Putamen (tissue), 1 donor: ENCODE results near the gene MAN2B2.

Experiments
- DNase-seq: peaks from one replicate; pipeline ENCODE4 v3.0.0-alpha.2; 2016; ENCODE audit warnings: low spot score

The MAN2B2 gene

DNA sequence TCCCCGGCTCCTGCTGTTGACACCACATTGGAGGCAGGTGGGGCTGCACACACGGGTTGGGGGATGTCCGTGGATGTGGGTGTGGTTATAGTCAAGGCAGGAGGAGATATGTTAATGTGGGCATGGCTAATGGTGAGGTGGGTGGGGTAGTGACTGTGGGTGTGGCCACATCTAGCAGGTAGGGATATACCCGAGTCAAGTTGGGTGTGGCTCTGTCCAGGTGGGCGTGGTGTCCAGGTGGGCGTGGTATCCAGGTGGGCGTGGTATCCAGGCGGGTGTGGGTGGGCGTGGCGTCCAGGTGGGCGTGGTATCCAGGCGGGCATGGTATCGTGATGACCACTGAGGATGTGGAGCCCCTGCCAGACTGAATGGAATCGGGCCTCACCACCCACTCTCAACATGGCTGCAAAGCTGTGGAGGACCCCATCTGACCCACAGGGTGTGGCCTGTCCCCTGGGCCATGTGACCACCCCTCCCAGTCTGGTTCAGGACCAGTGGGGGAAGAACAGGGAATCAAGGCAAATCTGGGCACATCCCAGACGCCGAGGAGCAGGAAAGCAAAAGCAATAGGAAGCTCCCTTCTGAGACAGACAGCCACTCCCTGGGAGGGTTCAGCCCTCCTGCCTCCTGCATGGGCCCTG, 21.0 kb downstream of the MAN2B2 start:
- no peak for DNase-seq

DNA sequence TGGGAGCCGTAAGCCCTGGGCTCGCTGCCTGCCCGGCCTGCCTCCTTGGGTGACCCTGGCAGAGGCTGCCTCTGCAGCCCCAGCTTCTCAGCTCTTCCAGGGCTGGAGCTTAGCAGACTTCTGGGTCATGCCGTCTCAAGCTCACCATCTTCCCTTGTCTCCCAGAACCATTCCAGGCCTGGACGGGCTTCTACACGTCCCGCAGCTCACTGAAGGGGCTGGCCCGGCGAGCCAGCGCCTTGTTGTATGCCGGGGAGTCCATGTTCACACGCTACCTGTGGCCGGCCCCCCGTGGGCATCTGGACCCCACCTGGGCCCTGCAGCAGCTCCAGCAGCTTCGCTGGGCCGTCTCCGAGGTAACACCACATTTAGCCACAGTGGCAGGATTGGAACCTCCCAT, 22.0 kb downstream of the MAN2B2 start:
- no peak for DNase-seq

DNA sequence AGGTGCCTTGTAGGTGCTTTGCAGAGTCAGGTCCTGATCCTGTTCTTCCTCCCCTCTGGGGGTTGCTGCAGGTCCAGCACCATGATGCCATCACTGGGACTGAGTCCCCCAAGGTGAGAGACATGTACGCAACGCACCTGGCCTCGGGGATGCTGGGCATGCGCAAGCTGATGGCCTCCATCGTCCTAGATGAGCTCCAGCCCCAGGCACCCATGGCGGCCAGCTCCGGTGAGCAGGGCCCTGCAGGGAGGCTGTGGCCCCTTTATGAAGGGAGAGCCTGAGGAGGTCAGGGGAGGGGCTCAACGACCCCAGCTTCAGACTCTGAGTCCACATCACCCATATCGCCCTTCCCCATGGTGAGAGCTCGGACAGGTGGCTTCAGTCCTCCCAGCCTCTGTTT, 23.1 kb downstream of the MAN2B2 start:
- no peak for DNase-seq

DNA sequence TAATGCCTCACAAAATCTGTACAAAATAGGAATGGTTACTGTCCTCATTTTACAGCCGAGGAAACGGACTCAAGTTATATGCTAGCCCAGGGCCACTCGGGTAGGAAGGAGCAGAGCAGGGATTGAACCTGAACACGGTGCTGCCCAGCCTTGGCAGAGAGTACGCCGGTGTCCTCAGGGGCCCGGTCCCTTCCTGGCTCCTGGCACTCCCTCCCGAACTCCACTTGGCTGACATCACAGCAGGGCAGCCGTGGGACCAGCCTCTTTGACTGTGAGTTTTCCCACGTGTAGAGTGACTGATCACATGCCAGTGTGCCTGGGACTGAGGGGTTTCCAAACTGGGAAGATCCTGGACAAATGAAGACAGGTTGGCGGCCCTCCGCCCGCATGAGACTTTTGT, 23.7 kb downstream of the MAN2B2 start:
- no peak for DNase-seq

DNA sequence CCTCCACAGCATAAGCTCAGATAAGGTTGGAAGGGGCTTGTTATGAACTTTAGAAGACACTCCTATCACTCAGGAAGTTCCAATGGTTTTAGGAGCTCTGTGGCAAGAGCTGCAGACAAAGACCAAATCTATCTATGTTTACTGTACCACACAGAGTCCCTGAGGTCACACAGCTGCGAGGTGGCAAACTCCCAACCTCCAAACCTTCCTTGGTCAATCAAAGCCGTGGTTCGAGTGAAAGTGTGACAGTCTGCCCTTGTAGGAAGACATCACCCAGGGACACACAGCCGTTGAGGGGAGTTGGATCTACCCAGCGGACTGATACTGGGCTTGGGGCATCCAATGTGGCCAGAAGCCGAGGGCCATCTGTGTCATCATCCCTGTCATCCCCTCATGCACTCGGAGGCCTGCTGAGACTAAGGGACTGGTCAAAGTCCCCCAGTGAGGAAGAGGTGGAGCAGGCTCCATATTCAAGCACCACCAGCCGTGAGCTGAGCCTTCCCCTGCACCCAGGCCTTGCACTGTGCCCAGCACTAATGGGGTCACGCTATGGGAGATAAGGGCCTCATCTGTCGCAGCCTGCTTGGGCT, 26.8 kb downstream of the MAN2B2 start:
- no peak for DNase-seq

DNA sequence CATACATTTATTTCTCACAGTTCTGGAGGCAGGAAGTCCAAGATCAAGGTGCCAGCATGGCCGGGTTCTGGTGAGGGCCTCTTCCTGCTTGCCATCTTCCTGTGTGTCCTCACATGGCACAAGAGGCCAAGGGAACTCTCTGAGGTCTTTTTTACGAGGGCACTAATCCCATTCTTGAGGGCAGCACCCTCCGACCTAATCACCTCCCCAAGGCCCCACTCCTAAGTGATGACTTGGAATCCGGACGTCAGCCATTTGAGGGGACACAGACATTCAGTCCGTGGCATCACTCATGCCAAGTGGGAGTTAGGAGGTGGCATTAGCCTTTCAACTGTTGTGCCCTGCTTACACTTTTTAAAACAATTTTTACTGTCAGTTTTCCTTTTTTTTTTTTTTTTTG, 27.3 kb downstream of the MAN2B2 start:
- no peak for DNase-seq

DNA sequence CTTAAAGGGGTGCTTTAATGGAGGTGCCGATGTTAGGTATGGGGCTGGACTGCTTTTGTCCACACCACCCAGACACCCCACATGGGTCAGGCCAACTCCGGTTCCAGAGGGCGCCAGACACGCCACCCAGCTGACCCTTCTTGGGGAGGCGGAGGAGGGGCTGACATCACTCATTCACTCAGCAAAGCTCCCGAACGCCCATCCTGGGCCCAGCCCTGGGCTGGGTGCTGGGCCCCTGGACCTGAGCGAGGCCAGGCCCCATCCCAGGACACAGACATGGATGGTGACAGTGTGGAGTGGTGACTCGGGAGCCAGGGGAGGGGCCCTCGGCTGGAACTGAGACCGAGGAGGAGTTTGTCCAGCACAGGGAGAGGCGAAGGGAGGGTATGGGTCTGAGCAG, 28.1 kb downstream of the MAN2B2 start:
- no peak for DNase-seq

DNA sequence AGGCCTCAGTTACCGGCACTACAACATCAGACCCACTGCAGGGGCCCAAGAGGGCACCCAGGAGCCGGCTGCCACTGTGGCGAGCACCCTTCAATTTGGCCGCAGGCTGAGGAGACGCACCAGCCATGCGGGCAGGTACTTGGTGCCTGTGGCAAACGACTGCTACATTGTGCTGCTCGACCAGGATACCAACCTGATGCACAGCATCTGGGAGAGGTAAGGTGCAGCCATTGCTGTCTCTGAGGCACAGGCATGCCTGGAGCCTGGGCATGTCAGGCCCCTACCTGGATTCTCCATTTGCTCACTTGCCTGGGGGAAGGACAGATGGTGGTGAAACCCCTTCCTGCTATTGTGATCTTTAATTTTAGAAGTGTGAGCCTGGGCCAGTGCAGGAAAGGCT, 30.1 kb downstream of the MAN2B2 start:
- DNase-seq, result no peak

DNA sequence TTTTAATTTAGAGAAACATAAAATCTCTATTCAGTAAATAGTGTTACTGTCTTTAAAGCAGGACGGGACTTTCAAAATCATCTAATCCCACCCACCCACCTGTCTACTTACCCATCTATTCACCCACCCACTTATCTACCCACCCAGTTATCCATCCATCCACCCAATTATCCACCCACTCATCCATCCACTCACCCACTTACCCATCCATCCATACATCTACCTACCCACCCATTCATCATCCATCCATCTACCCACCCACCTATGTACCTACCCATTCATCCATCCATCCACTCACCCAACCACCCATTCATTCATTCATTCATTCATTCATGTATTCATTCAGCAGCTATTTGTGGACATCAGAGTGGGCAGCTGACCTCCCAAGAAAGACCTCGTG, 30.6 kb downstream of the MAN2B2 start:
- DNase-seq, result no peak

DNA sequence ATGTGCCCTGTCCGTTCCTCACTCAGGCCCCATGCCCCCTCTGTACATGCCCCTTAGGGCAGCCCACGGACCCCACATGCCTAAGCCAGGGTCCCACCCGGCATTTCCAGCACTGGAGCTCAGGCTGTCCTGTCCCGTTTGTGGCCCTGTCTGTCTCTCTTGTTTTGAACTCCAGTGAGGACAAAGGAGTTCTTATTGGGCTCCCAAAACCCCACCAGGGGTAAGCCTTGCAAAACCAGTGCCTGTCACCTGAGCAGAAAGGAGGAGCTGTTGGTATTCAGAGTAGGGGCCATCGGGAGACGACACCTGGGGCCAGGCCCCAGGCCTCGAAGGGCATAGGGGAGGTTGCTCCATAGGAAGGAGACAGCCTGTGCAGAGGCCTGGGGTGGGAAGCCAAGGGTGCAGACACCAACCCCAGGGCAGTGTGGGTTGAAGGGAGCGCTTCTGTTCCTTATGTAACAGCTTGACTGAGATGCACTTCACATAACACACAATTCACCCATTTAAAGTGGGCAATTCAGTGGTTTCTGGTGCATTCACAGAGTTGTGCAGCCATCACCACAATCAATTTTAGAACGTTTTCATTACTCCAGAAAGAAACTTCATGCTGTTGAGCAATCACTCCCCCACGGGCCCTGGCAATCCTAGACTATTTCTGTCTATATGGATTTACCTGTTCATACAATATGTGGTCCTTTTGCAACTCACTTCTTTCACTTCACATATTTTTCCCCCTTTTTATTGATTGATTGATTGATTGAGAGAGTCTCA, 31.7 kb downstream of the MAN2B2 start:
- peak; percentile 53 for DNase-seq

DNA sequence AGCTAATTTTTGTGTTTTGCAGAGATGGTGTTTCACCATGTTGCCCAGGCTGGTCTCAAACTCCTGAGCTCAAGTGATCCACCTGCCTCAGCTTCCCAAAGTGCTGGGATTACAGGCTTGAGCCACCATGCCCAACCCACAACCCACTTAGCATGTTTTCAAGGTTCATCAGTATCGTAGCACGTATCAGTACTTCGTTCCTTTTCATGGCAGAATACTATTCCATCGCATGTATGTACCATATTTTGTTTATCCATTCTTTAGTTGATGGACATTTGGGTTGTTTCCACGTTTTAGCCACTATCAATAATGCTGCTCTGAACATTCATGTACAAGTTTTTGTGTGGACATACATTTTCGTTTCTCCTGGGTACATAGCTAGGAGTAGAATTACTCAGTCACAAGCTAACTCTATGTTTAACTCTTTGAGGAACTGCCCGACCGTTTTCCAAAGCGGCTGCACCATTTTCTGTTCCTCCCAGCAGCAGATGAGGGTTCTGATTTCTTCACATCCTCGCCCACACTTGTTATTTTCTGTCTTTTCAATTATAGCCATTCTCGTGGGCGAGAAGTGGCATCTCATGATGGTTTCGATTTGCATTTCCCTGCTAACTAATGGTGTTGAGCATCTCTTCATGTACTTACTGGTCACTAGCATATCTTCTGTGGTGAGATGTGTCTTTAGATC, 32.5 kb downstream of the MAN2B2 start:
- peak; percentile 49 for DNase-seq

DNA sequence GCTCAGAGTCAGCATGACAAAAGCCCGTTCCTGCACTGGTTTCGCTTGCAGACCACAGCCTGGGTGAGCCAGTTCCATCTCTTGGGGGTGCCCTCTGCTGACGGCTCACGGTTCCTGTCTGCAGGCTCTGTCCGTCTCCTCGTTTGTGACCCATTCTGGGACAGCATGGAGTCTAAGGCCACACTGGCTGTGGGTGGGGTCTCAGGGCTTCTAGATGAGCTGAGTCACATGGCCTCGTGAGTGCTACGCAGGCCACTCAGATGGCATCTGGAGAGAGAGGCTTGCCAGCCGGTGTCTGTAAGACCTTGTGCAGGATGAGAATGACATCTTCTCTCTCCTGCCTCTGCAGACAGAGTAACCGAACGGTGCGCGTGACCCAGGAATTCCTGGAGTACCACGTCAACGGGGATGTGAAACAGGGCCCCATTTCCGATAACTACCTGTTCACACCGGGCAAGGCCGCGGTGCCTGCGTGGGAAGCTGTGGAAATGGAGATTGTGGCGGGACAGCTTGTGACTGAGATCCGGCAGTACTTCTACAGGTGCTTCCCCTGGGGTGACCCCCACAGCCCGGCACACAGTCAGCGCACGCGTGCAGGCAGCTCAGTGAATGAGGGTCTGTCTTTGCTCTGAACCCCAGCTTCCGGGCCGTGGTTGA, 33.9 kb downstream of the MAN2B2 start:
- DNase-seq, result peak; percentile 13

DNA sequence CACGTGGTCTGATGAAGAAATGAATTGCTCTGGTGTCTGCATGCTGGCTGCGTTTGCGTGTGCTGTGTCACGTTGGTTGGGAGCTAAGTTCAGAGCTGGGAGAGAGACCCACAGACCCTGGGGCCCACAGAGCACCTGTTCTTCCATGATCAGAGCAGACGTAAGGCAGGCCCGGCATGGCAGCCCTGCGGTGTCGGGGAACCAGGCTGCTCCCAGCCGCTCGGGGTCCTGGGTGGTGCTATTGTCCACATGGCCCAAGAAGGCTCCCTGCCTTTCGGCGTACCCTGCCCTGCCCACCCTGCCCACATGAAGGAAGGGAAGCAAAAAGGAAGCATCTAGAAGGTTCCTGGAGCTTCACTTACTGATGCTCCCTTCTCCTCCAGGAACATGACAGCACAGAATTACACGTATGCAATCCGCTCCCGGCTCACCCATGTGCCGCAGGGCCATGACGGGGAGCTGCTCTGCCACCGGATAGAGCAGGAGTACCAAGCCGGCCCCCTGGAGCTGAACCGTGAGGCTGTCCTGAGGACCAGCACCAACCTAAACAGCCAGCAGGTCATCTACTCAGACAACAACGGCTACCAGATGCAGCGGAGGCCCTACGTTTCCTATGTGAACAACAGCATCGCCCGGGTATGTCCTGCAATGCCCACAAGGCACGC, 34.6 kb downstream of the MAN2B2 start:
- DNase-seq, result no peak

DNA sequence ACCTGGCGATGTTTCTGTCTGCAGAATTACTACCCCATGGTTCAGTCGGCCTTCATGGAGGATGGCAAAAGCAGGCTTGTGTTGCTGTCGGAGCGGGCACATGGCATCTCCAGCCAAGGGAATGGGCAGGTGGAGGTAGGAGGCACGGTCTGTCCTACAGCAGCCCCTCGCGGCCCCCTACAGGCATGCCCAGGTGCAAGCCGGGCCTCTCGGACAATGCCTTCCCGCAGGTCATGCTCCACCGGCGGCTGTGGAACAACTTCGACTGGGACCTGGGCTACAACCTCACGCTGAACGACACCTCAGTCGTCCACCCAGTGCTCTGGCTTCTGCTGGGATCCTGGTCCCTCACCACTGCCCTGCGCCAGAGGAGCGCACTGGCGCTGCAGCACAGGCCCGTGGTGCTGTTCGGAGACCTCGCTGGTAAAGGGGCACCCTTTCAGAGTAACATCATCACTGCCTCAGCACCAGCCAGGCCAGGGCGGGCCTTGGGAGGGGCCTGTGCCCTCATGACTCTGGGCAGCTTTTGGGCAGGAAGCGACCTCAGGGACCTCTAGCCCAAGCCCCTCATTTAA, 36.0 kb downstream of the MAN2B2 start:
- DNase-seq, result no peak

DNA sequence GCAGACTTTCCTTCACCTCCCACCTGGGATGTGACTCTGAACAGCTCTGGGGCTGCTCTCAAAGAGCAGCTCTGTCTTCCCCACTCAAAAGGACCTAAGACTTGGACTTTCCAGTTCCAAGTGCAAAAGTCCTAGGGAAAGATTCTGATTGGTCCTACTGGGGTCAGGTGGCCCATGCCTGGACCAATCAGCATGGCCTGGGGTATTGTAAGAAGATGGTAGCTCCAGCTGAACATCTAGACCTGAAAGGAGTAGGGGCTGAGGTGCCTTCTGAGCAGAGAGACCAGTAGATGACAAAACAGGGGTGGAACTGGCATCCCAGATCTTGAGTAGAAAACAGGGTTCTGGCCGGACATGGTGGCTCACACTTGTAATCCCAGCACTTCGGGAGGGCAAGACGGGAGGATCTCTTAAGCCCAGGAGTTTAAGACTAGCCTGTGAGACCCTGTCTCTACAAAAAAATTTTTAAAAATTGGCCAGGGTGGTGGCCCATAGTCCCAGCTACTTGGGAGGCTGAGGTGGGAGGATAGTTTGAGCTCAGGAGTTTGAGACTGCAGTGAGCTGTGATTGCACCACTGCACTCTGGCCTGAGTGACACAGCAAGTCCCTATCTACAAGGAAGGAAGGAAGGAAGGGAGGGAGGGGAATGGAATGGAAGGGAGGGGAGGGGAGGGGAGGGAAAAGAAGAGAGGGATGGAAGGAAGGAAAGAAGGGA, 38.1 kb downstream of the MAN2B2 start:
- DNase-seq, result no peak

DNA sequence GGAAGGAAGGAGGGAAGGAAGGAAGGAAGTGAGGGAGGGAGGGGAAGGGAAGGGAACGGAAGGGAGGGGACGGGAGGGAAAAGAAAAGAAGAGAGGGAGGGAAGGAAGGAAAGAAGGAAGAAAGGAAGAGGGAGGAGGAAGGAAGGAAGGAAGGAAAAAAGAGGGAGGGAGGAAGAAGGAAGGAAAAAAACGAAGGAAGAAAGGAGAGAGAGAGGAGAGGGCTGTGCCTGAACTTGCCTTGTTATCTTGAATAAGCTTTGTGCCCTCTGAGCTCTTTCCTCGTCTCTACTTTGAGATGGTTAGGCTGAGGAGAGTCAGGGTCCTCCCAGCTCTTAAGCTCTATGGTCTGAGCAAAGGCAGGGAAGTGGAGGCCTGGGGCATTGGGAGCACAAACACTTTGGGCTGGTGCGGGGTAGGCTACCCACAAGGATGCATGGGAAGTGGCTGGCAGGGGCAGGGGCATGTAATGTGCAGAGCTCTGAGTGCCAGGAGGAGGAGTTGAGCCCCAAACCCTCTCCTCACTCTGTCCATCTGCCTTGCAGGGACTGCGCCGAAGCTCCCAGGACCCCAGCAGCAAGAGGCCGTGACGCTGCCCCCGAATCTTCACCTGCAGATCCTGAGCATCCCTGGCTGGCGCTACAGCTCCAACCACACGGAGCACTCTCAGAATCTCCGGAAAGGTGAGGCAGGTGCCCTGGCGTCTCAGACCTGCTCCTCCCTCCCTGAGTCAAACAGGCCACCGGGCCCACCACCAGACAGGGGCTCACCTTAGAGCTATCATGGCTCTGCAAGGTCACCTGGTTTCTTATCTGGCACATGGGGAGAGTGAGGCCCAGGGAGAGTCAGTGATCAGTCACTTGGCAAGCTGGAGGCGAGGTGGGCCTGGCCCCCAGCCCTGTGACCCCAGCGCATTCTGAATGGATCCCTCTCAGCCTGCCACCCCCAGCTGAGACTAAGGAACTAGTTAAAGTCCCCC, 39.0 kb downstream of the MAN2B2 start:
- no peak for DNase-seq

DNA sequence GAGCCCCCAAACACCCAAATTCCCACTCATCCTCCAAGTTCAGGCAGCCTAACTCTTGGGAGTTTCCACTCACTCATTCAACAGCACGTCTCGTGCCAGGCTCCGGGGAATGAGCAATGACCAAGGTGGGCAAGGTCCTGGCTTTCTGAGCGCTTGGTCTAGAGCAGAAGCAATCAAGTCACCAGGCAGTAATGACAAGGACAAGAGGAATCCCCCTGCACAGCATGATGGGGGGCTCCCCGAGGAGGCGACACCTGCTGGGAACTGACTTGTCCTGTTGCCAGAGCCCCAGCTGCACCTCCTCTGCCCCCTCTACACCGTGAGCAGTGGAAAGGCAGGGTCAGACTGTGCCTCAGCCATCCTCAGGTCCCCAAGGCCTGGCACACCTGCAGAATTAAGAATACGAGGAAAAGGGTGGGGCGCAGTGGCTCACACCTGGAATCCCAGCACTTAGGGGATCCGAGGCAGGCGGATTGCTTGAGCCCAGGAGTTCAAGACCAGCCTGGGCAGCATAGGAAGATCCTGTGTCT, 39.8 kb downstream of the MAN2B2 start:
- DNase-seq, result no peak

DNA sequence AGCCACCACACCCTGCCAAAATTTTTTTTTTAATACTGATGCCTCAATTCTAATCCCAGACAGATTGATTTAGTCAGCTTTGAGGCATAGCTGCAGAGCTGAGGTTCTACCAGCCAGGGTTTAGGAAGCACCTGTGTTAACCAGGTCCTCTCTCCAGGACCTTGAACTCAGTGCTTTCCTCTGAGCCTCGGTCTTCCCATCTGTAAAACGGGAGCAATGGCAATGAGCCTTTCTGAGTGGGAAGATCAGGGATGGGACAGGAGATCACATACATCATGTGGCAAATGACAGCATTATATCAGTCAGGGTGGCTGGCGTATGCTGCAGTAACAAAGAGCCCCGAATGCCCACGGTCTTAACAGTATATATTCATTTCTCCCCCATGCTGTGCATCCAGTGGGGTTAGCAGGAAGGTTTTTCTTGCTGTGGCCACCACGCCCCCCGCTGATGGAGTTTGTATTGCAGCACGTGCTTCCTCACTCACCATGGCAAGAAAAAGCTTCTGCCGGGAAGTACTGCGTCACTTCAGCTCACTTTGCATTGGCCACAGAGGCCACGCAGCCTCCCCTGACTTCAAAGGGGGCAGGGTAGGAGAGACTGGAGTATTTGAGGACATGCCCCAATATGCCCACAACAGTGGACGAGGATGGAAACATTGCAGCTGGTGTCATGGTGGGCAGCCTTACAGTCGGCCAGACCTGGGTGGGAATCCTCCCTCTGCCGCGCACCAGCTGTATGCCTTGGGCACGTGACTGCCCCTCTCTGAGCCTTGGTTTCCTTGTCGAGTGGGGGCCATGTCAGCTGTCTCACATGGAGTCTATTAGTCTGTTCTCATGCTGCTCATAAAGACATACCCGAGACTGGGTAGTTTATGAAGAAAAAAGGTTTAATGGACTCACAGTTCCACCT, 41.4 kb downstream of the MAN2B2 start:
- no peak for DNase-seq
